OCI-LY7 (cell line): Measurements from ENCODE around the gene FGGY. TPM values are rescaled to one million over a fixed set of nuclear protein-coding genes. Genes with fewer than 3 reads are reported as not detected.

Source experiments
- BruUV-seq: library from RNA; stranded (reverse); fragments of 400-500 nt; replicated peaks from 2 replicates; lab custom pipeline; 2021; lab: Mats Ljungman, UMichigan
- CTCF ChIA-PET: fragments of 300-600 bp; sonication (Branson Sonifier 250); formaldehyde crosslinking; loops from one replicate; lab custom pipeline; 2022; ENCODE audit warnings: antibody characterized with exemption; ENCODE audit not compliant: unreplicated experiment; lab: Charles Lee
- POLR2A ChIA-PET: fragments of 300-600 bp; sonication (Branson Sonifier 250); formaldehyde crosslinking; loops from one replicate; lab custom pipeline; 2022; ENCODE audit warnings: antibody characterized with exemption; lab: Charles Lee
- DNase-seq: peaks from one replicate; pipeline ENCODE4 v3.0.0-alpha.2; 2015; ENCODE audit warnings: low spot score
- H2AFZ ChIP-seq: fragments of 200-600 bp; sonication (generic), shearing (Covaris generic); 2 replicates; pipeline ENCODE4 v1.6.1; 2014; ENCODE audit warnings: mild to moderate bottlenecking, antibody characterized with exemption, low read length, moderate library complexity
- H3K27ac ChIP-seq: fragments of 200-600 bp; sonication (generic); 2 replicates; pipeline ENCODE4 v1.5.1; 2014; ENCODE audit warnings: mixed run types, low read depth, mild to moderate bottlenecking, moderate library complexity, low read length, inconsistent platforms; ENCODE audit not compliant: poor library complexity, severe bottlenecking
- H3K36me3 ChIP-seq: fragments of 200-600 bp; sonication (generic); 2 replicates; pipeline ENCODE4 v1.6.1; 2014; ENCODE audit warnings: mild to moderate bottlenecking, antibody characterized with exemption, low read length, moderate library complexity, mixed read lengths; ENCODE audit not compliant: insufficient read depth
- H3K4me1 ChIP-seq: fragments of 200-600 bp; sonication (generic); 2 replicates; pipeline ENCODE4 v1.5.1; 2014; ENCODE audit warnings: mild to moderate bottlenecking, low read length; ENCODE audit not compliant: insufficient read depth, poor library complexity, severe bottlenecking
- H3K4me2 ChIP-seq: fragments of 200-600 bp; sonication (generic); 2 replicates; pipeline ENCODE4 v1.6.1; 2014; ENCODE audit warnings: mild to moderate bottlenecking, low read length
- H3K4me3 ChIP-seq: fragments of 200-600 bp; sonication (generic); 2 replicates; pipeline ENCODE4 v1.5.1; 2014; ENCODE audit warnings: mild to moderate bottlenecking, low read depth, low read length; ENCODE audit not compliant: poor library complexity, severe bottlenecking
- H3K79me2 ChIP-seq: fragments of 200-600 bp; sonication (generic); 2 replicates; pipeline ENCODE4 v1.6.1; 2016; ENCODE audit warnings: low read depth, mild to moderate bottlenecking, low read length, moderate library complexity, mixed read lengths; ENCODE audit not compliant: insufficient read depth
- H3K9me2 ChIP-seq: fragments of 200-600 bp; sonication (generic); 2 replicates; pipeline ENCODE4 v1.6.1; 2016; ENCODE audit warnings: mild to moderate bottlenecking, low read length, mixed read lengths; ENCODE audit not compliant: insufficient read depth
- H3K9me3 ChIP-seq: fragments of 200-600 bp; sonication (generic); 2 replicates; pipeline ENCODE4 v1.6.1; 2014; ENCODE audit warnings: mild to moderate bottlenecking, mixed run types, low read length, mixed read lengths
- H4K20me1 ChIP-seq: fragments of 200-600 bp; sonication (generic); 2 replicates; pipeline ENCODE4 v1.6.1; 2014; ENCODE audit warnings: mild to moderate bottlenecking, antibody characterized with exemption, low read length, moderate library complexity, mixed read lengths; ENCODE audit not compliant: insufficient read depth
- EZH2phosphoT487 ChIP-seq: fragments of 200-600 bp; sonication (generic); IDR thresholded peaks from 2 replicates; pipeline ENCODE4 v1.6.1; 2018; ENCODE audit warnings: low read depth, borderline replicate concordance, mild to moderate bottlenecking, mixed run types, antibody characterized with exemption, low read length, moderate library complexity, mixed read lengths
- intact Hi-C: fragments of 100-400 bp; cut with micrococcal nuclease; formaldehyde crosslinking; loops from one replicate; pipeline ENCODE4 v1.10.0; 2022; ENCODE audit not compliant: unreplicated experiment
- total RNA-seq, 2 experiments: library from RNA; depleted of rRNA in 1 of 2; stranded (reverse); fragments of >200 nt in 1 of 2; shearing (Covaris generic) in 1 of 2; gene quantifications; 2 replicates each; pipeline ENCODE4 v1.2.3, GENCODE V29; 2014 to 2022
- TF ChIP-seq, protein P1 (sequence below): fragments of 200-600 bp; sonication (generic); conservative IDR thresholded peaks from 2 replicates; pipeline ENCODE4 v1.5.1; 2014; ENCODE audit warnings: mild to moderate bottlenecking, antibody characterized with exemption, low read length, moderate library complexity, mixed read lengths

Gene FGGY
- total RNA-seq, 2 experiments from 2014 or later, result 0.63 to 4.5 TPM

GRCh38 chr1:59569198-59569597 is 272.3 kb downstream of the FGGY start:
- Histone ChIP-seq H3K4me2 (no peak overlapping the region), H4K20me1 (no peaks in the 10 kb centered on the region), H3K4me3 (no peak overlapping the region), H3K36me3 (no peaks in the 10 kb centered on the region), H2AFZ (no peak overlapping the region), H3K79me2 (no peaks in the 10 kb centered on the region), H3K9me2 (no peaks in the 10 kb centered on the region), H3K27ac (no peak overlapping the region), H3K4me1 (peaks cover 6% of the 10 kb centered on the region), H3K9me3 (no peaks in the 10 kb centered on the region)
- POLR2A ChIA-PET, result no interaction called here
- no peak for TF ChIP-seq EZH2phosphoT487
- TF ChIP-seq, protein P1, sequence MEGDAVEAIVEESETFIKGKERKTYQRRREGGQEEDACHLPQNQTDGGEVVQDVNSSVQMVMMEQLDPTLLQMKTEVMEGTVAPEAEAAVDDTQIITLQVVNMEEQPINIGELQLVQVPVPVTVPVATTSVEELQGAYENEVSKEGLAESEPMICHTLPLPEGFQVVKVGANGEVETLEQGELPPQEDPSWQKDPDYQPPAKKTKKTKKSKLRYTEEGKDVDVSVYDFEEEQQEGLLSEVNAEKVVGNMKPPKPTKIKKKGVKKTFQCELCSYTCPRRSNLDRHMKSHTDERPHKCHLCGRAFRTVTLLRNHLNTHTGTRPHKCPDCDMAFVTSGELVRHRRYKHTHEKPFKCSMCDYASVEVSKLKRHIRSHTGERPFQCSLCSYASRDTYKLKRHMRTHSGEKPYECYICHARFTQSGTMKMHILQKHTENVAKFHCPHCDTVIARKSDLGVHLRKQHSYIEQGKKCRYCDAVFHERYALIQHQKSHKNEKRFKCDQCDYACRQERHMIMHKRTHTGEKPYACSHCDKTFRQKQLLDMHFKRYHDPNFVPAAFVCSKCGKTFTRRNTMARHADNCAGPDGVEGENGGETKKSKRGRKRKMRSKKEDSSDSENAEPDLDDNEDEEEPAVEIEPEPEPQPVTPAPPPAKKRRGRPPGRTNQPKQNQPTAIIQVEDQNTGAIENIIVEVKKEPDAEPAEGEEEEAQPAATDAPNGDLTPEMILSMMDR, result no peak
- BruUV-seq, result no TSS peak
- no peak for DNase-seq
- CTCF ChIA-PET, result no interaction called here
- intact Hi-C loops, result no loop called here

- ChIA-PET POLR2A (interaction anchor here (1.0 kb wide), 1 partner anchor 89 kb away, joined by 3 read pairs; no protein-coding TSS in a partner anchor), CTCF (no interaction called here)
- Histone ChIP-seq H3K4me3 (no peak overlapping the region), H3K36me3 (no peaks in the 10 kb centered on the region), H3K27ac (no peak overlapping the region), H3K79me2 (no peaks in the 10 kb centered on the region), H3K9me2 (no peaks in the 10 kb centered on the region), H3K4me2 (peak overlapping the region; percentile 36), H2AFZ (no peak overlapping the region), H3K4me1 (peaks cover 6% of the 10 kb centered on the region), H4K20me1 (no peaks in the 10 kb centered on the region), H3K9me3 (no peaks in the 10 kb centered on the region)
- TF ChIP-seq EZH2phosphoT487, result no peak
- TF ChIP-seq, protein P1, result no peak
- DNase-seq, result peak; percentile 14
- intact Hi-C loops, result no loop called here
- BruUV-seq, result no TSS peak
Measured at GRCh38 chr1:59570524-59570923, 273.6 kb downstream of the FGGY start.

GRCh38 chr1:59574085-59574484 is 277.2 kb downstream of the FGGY start:
- ChIA-PET POLR2A (no interaction called here), CTCF (no interaction called here)
- TF ChIP-seq EZH2phosphoT487, result no peak
- TF ChIP-seq, protein P1, result no peak
- Histone ChIP-seq H3K9me3 (no peaks in the 10 kb centered on the region), H4K20me1 (no peaks in the 10 kb centered on the region), H3K4me3 (no peak overlapping the region), H3K4me1 (peaks cover 6% of the 10 kb centered on the region), H3K9me2 (no peaks in the 10 kb centered on the region), H3K79me2 (no peaks in the 10 kb centered on the region), H3K4me2 (no peak overlapping the region), H2AFZ (no peak overlapping the region), H3K27ac (no peak overlapping the region), H3K36me3 (no peaks in the 10 kb centered on the region)
- intact Hi-C loops, result no loop called here
- no peak for DNase-seq
- no TSS peak for BruUV-seq
